B cell (primary cell): ENCODE results near the gene SLC25A48. TPM values are rescaled to one million over a fixed set of nuclear protein-coding genes. Genes with fewer than 3 reads are reported as not detected.

Source experiments
- ATAC-seq: fragments of 200-7000 bp; cut with Tn5 transposase; one replicate; pipeline ENCODE4 v1.10.0; 2021; ENCODE audit warnings: low read depth, mild to moderate bottlenecking, moderate number of reproducible peaks, moderate library complexity
- CTCF ChIA-PET: fragments of 350-600 bp; sonication (Branson Sonifier 250); formaldehyde crosslinking; loops from one replicate; lab custom pipeline; 2021; ENCODE audit warnings: antibody characterized with exemption, inconsistent platforms; lab: Charles Lee
- POLR2A ChIA-PET: fragments of 350-600 bp; sonication (Branson Sonifier 250); formaldehyde crosslinking; loops from one replicate; lab custom pipeline; 2021; ENCODE audit warnings: antibody characterized with exemption; lab: Charles Lee
- DNase-seq: peaks from one replicate; pipeline ENCODE4 v3.0.0; 2013
- H2AFZ ChIP-seq: 2 replicates; pipeline ENCODE4 v1.6.1; 2012; ENCODE audit warnings: mild to moderate bottlenecking, low read depth, low read length; ENCODE audit not compliant: insufficient read depth, poor library complexity, severe bottlenecking
- H3K27ac ChIP-seq, 2 donors: 1 replicate in 1 of 2; 2 replicates in 1 of 2; pipeline ENCODE4 v1.5.1; 2012 to 2013; ENCODE audit warnings: low read length in 2 of 2, mild to moderate bottlenecking in 2 of 2, moderate library complexity in 1 of 2
- H3K27me3 ChIP-seq, 4 experiments: fragments of 200-600 bp in 1 of 4; sonication (generic) in 1 of 4; replicated peaks in 1 of 4; 1 replicate in 2 of 4; 2 replicates in 2 of 4; pipeline versions ENCODE4 v1.6.1 to v1.7.0; 2013 to 2016; ENCODE audit warnings: low read length in 3 of 4, mild to moderate bottlenecking in 2 of 4, mixed read lengths in 1 of 4, moderate library complexity in 1 of 4; ENCODE audit not compliant: insufficient read depth in 4 of 4, control insufficient read depth in 3 of 4; ENCODE audit errors: control extremely low read depth in 1 of 4
- H3K36me3 ChIP-seq, 2 experiments: replicated peaks in 1 of 2; 1 replicate in 1 of 2; 2 replicates in 1 of 2; pipeline versions ENCODE4 v1.6.1 to v1.7.1; 2013; ENCODE audit warnings: low read length in 1 of 2; ENCODE audit not compliant: insufficient read depth in 2 of 2, control insufficient read depth in 1 of 2; ENCODE audit errors: control extremely low read depth in 1 of 2, extremely low read depth in 1 of 2
- H3K4me1 ChIP-seq, 2 donors: fragments of 200-600 bp in 1 of 2; sonication (generic) in 1 of 2; 1 replicate in 1 of 2; 2 replicates in 1 of 2; pipeline versions ENCODE4 v1.5.1 to v1.6.1; 2013 to 2017; ENCODE audit warnings: low read length in 2 of 2; ENCODE audit not compliant: control insufficient read depth in 2 of 2, insufficient read depth in 2 of 2
- H3K4me2 ChIP-seq: replicated peaks from 2 replicates; pipeline ENCODE3; 2012; ENCODE audit warnings: mild to moderate bottlenecking, low read depth, low read length; ENCODE audit not compliant: poor library complexity, severe bottlenecking
- H3K4me3 ChIP-seq, 5 experiments: fragments of 200-600 bp in 1 of 5; sonication (generic) in 1 of 5; 1 replicate in 3 of 5; 2 replicates in 2 of 5; pipeline versions ENCODE4 v1.5.1 to v1.7.0; 2011 to 2016; ENCODE audit warnings: low read length in 4 of 5, mild to moderate bottlenecking in 4 of 5, low read depth in 2 of 5, control low read depth in 1 of 5, moderate library complexity in 1 of 5; ENCODE audit not compliant: insufficient read depth in 1 of 5; ENCODE audit errors: control extremely low read depth in 1 of 5, extremely low read depth in 1 of 5
- H3K79me2 ChIP-seq: fragments of 200-600 bp; sonication (generic); one replicate; pipeline ENCODE4 v1.6.0; 2016; ENCODE audit warnings: low read length; ENCODE audit not compliant: control insufficient read depth, insufficient read depth
- H3K9ac ChIP-seq: fragments of 200-600 bp; sonication (generic); 2 replicates; pipeline ENCODE4 v1.6.1; 2017; ENCODE audit warnings: mild to moderate bottlenecking, low read length, moderate library complexity
- H3K9me3 ChIP-seq, 3 donors: one replicate each; pipeline versions ENCODE4 v1.6.1 to v1.7.1; 2013; ENCODE audit warnings: low read length in 2 of 3; ENCODE audit not compliant: control insufficient read depth in 2 of 3, insufficient read depth in 1 of 3; ENCODE audit errors: control extremely low read depth in 1 of 3
- H4K20me1 ChIP-seq: 2 replicates; pipeline ENCODE4 v1.6.0; 2012; ENCODE audit warnings: mild to moderate bottlenecking, low read length; ENCODE audit not compliant: insufficient read depth, control insufficient read depth, poor library complexity, severe bottlenecking
- H3K27ac Mint-ChIP-seq: one replicate; pipeline ENCODE4 v1.8.0; 2021; ENCODE audit warnings: mixed read lengths
- H3K27me3 Mint-ChIP-seq: one replicate; pipeline ENCODE4 v1.8.0; 2021; ENCODE audit warnings: mixed read lengths
- H3K4me1 Mint-ChIP-seq: one replicate; pipeline ENCODE4 v1.8.0; 2021; ENCODE audit warnings: mixed read lengths
- H3K4me3 Mint-ChIP-seq: one replicate; pipeline ENCODE4 v1.8.0; 2021; ENCODE audit warnings: mixed read lengths
- H3K9me3 Mint-ChIP-seq: one replicate; pipeline ENCODE4 v1.8.0; 2022; ENCODE audit warnings: mixed read lengths; ENCODE audit not compliant: insufficient read depth
- CTCF ChIP-seq: fragments of 200-600 bp; IDR thresholded peaks from one replicate; pipeline ENCODE4 v1.8.0; 2022; ENCODE audit warnings: antibody characterized with exemption, mild to moderate bottlenecking
- EZH2 ChIP-seq: IDR thresholded peaks from 2 replicates; pipeline ENCODE4 v1.6.1; 2012; ENCODE audit warnings: borderline replicate concordance, low read depth, mild to moderate bottlenecking, moderate library complexity, low read length; ENCODE audit not compliant: insufficient read depth, poor library complexity, severe bottlenecking
- WGBS: methylation state at CpG from one replicate; pipeline ENCODE4 v1.1.5; 2013; ENCODE audit warnings: missing lambda C conversion rate; ENCODE audit not compliant: insufficient coverage; 5-methylcytosine and 5-hydroxymethylcytosine counted together
- intact Hi-C: fragments of 100-400 bp; cut with micrococcal nuclease; formaldehyde crosslinking; loops from one replicate; pipeline ENCODE4 v1.10.0; 2022
- polyA plus RNA-seq: library from polyadenylated mRNA; depleted of rRNA; stranded (reverse); fragments of >200 nt; gene quantifications from 2 replicates; pipeline ENCODE4 v1.2.3, GENCODE V29; 2012
- total RNA-seq, 2 donors: library from RNA; stranded (reverse); fragments of 120-200 nt in 1 of 2; gene quantifications; 1 replicate in 1 of 2; 2 replicates in 1 of 2; pipeline versions ENCODE4 v1.2.3 to v1.2.4, GENCODE V29; 2013 to 2022

Gene SLC25A48
- total and polyA plus RNA-seq, 2 donors (not counting 1 experiment from before 2014, with no cell fraction given): not detected

DNA sequence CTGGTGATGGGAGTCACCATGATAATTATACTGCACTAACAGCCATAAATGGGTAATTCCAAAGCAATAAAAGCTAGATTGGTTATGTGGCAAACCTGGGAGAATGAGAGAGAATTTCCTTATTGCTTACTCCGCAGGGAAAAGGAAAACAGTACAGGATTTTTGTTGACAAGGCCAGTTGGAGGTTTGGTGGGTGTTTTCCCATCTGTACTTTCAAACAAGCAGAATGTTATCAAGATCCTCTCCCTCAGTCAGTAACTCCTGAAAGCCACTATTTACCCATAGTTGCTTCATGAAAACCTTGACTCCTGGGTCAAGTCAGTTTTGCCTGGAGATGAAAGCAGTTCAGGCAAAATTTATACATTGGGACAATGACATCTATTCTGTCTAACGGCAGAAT, 34.8 kb downstream of the SLC25A48 start:
- no peak overlapping the region for H3K27ac ChIP-seq
- no peak overlapping the region for H2AFZ ChIP-seq
- no peak overlapping the region for H3K4me2 ChIP-seq
- peaks cover 0 to 5% (median 0%) of the 10 kb centered on the region in 3 donors for H3K9me3 ChIP-seq
- Mint-ChIP-seq H3K4me3 (no peak overlapping the region), H3K4me1 (no peaks in the 10 kb centered on the region), H3K27me3 (no peaks in the 10 kb centered on the region), H3K9me3 (no peaks in the 10 kb centered on the region), H3K27ac (no peak overlapping the region)
- no peaks in the 10 kb centered on the region for H3K4me1 ChIP-seq
- no peaks in the 10 kb centered on the region for H3K27me3 ChIP-seq
- no peaks in the 10 kb centered on the region for H3K79me2 ChIP-seq
- ChIA-PET POLR2A (no interaction called here), CTCF (no interaction called here)
- H3K36me3 ChIP-seq: no peaks in the 10 kb centered on the region
- DNase-seq (no peak), ATAC-seq (no peak)
- intact Hi-C loops: no loop called here
- H4K20me1 ChIP-seq: no peaks in the 10 kb centered on the region
- WGBS: 80% methylated on average over 1 of the region's 2 CpGs
- no peak overlapping the region for H3K4me3 ChIP-seq
- H3K9ac ChIP-seq: no peak overlapping the region
- TF ChIP-seq EZH2 (no peak), CTCF (no peak)

GRCh38 chr5:135869935-135870334, 35.5 kb downstream of the SLC25A48 start:
- Histone ChIP-seq H2AFZ (no peak overlapping the region), H3K9me3 (no peaks in the 10 kb centered on the region), H3K27ac (no peak overlapping the region), H3K9ac (no peak overlapping the region), H3K4me2 (no peak overlapping the region), H3K79me2 (no peaks in the 10 kb centered on the region), H4K20me1 (no peaks in the 10 kb centered on the region), H3K36me3 (no peaks in the 10 kb centered on the region), H3K27me3 (no peaks in the 10 kb centered on the region), H3K4me3 (no peak overlapping the region), H3K4me1 (no peaks in the 10 kb centered on the region)
- POLR2A ChIA-PET: no interaction called here
- no peak overlapping the region for H3K27ac Mint-ChIP-seq
- no peaks in the 10 kb centered on the region for H3K9me3 Mint-ChIP-seq
- no peak overlapping the region for H3K4me3 Mint-ChIP-seq
- no CpG with 5 or more reads among the region's 3 CpGs for WGBS
- peaks cover 5% of the 10 kb centered on the region for H3K27me3 Mint-ChIP-seq
- intact Hi-C loops: no loop called here
- CTCF ChIA-PET: interaction anchor here (0.6 kb wide), 1 partner anchor 16 kb away, joined by 4 read pairs; no protein-coding TSS in a partner anchor
- no peaks in the 10 kb centered on the region for H3K4me1 Mint-ChIP-seq
- DNase-seq: no peak
- no peak for ATAC-seq
- TF ChIP-seq EZH2 (no peak), CTCF (no peak)
